Activated T-cell treated with anti-CD3 and anti-CD28 coated beads, Interleukin-2, amount 50 U/mL, for 24 hours (primary cell): ENCODE data around the gene CTU2.

Source experiments
- DNase-seq: peaks from one replicate; pipeline ENCODE4 v3.0.0-alpha.2; 2020
- H3K27ac Mint-ChIP-seq: 2 replicates; pipeline ENCODE4 v1.8.0; 2020; ENCODE audit warnings: mild to moderate bottlenecking, mixed read lengths
- H3K27me3 Mint-ChIP-seq: 2 replicates; pipeline ENCODE4 v1.8.0; 2020; ENCODE audit warnings: mixed read lengths
- H3K36me3 Mint-ChIP-seq: 2 replicates; pipeline ENCODE4 v1.8.0; 2020; ENCODE audit warnings: low read depth, mixed read lengths
- H3K4me1 Mint-ChIP-seq: 2 replicates; pipeline ENCODE4 v1.8.0; 2020; ENCODE audit warnings: low read depth, mixed read lengths
- H3K4me3 Mint-ChIP-seq: 2 replicates; pipeline ENCODE4 v1.8.0; 2020; ENCODE audit warnings: mild to moderate bottlenecking, moderate library complexity, mixed read lengths
- H3K9me3 Mint-ChIP-seq: 2 replicates; pipeline ENCODE4 v1.8.0; 2020; ENCODE audit warnings: mixed read lengths

CTU2 gene

GRCh38 chr16:88755745-88756443 is 49.6 kb downstream of the CTU2 start:
- DNase-seq = no peak
- Mint-ChIP-seq H3K36me3 (peaks cover 13% of the 10 kb centered on the region), H3K4me1 (peaks cover 23% of the 10 kb centered on the region), H3K27ac (no peak overlapping the region), H3K4me3 (no peak overlapping the region), H3K9me3 (no peaks in the 10 kb centered on the region), H3K27me3 (no peaks in the 10 kb centered on the region)

GRCh38 chr16:88758227-88758943 is 52.1 kb downstream of the CTU2 start:
- H3K4me1 Mint-ChIP-seq = peaks cover 29% of the 10 kb centered on the region
- DNase-seq = no peak
- H3K27ac Mint-ChIP-seq = peak overlapping the region; percentile 33
- H3K27me3 Mint-ChIP-seq = no peaks in the 10 kb centered on the region
- H3K4me3 Mint-ChIP-seq = no peak overlapping the region
- peaks cover 8% of the 10 kb centered on the region for H3K36me3 Mint-ChIP-seq
- H3K9me3 Mint-ChIP-seq = no peaks in the 10 kb centered on the region

GRCh38 chr16:88758944-88759244 is 52.6 kb downstream of the CTU2 start:
- Mint-ChIP-seq H3K4me3 (no peak overlapping the region), H3K4me1 (peaks cover 30% of the 10 kb centered on the region), H3K36me3 (peaks cover 11% of the 10 kb centered on the region), H3K27me3 (no peaks in the 10 kb centered on the region), H3K9me3 (no peaks in the 10 kb centered on the region), H3K27ac (peak overlapping the region; percentile 55)
- no peak for DNase-seq

- peak; percentile 53 for DNase-seq
- peaks cover 33% of the 10 kb centered on the region for H3K4me1 Mint-ChIP-seq
- H3K27ac Mint-ChIP-seq = peak overlapping the region; percentile 55
- no peak overlapping the region for H3K4me3 Mint-ChIP-seq
- H3K36me3 Mint-ChIP-seq = peaks cover 14% of the 10 kb centered on the region
- H3K27me3 Mint-ChIP-seq = no peaks in the 10 kb centered on the region
- H3K9me3 Mint-ChIP-seq = no peaks in the 10 kb centered on the region
These were observed 53.1 kb downstream of the CTU2 start for GRCh38 chr16:88759245-88759975.

GRCh38 chr16:88759976-88760350 is 53.7 kb downstream of the CTU2 start:
- Mint-ChIP-seq H3K4me3 (no peak overlapping the region), H3K27ac (no peak overlapping the region), H3K4me1 (peaks cover 33% of the 10 kb centered on the region)

GRCh38 chr16:88760424-88761142 is 54.3 kb downstream of the CTU2 start:
- DNase-seq = no peak
- no peak overlapping the region for H3K4me3 Mint-ChIP-seq
- H3K27ac Mint-ChIP-seq = no peak overlapping the region
- H3K27me3 Mint-ChIP-seq = no peaks in the 10 kb centered on the region
- H3K36me3 Mint-ChIP-seq = peaks cover 14% of the 10 kb centered on the region
- peaks cover 31% of the 10 kb centered on the region for H3K4me1 Mint-ChIP-seq
- no peaks in the 10 kb centered on the region for H3K9me3 Mint-ChIP-seq

More at GRCh38 chr16:88759976-88760350, 53.7 kb downstream of the CTU2 start:
- H3K36me3 Mint-ChIP-seq = peaks cover 14% of the 10 kb centered on the region
- no peaks in the 10 kb centered on the region for H3K27me3 Mint-ChIP-seq
- no peaks in the 10 kb centered on the region for H3K9me3 Mint-ChIP-seq
- DNase-seq = no peak

GRCh38 chr16:88761143-88761534 is 54.8 kb downstream of the CTU2 start:
- Mint-ChIP-seq H3K9me3 (no peaks in the 10 kb centered on the region), H3K4me3 (no peak overlapping the region), H3K36me3 (peaks cover 17% of the 10 kb centered on the region), H3K27me3 (no peaks in the 10 kb centered on the region), H3K27ac (no peak overlapping the region), H3K4me1 (peaks cover 35% of the 10 kb centered on the region)
- no peak for DNase-seq

GRCh38 chr16:88761830-88762229 is 55.5 kb downstream of the CTU2 start:
- Mint-ChIP-seq H3K27ac (no peak overlapping the region), H3K4me3 (no peak overlapping the region), H3K4me1 (peaks cover 41% of the 10 kb centered on the region), H3K27me3 (no peaks in the 10 kb centered on the region), H3K9me3 (no peaks in the 10 kb centered on the region), H3K36me3 (peaks cover 18% of the 10 kb centered on the region)
- no peak for DNase-seq

- Mint-ChIP-seq H3K4me1 (peaks cover 44% of the 10 kb centered on the region), H3K27ac (no peak overlapping the region), H3K4me3 (no peak overlapping the region), H3K36me3 (peaks cover 20% of the 10 kb centered on the region), H3K9me3 (no peaks in the 10 kb centered on the region), H3K27me3 (no peaks in the 10 kb centered on the region)
- no peak for DNase-seq
These were observed 56.1 kb downstream of the CTU2 start for GRCh38 chr16:88762258-88762870.

DNA sequence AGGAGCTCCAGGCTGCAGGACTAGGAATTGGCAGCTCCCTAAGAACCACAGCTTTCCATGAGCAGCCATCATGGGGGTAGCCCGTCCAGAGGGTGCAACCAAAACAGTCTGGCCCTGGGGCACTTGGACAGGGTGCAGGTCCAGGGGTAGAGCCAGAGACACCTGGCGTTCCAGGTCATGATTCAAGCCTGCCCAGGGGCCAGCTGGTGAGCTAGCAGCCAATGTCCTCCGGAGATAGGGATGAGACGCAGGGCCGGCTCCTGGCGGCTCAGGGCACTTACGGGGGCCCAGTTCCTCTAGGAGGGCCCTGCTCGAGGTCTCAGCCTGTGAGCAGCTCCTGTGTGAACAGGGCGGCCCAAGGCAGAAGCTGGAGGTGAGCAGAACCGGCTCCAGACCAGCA is 56.6 kb downstream of the CTU2 start:
- Mint-ChIP-seq H3K27ac (no peak overlapping the region), H3K4me3 (no peak overlapping the region), H3K36me3 (peaks cover 21% of the 10 kb centered on the region), H3K4me1 (peaks cover 49% of the 10 kb centered on the region), H3K27me3 (no peaks in the 10 kb centered on the region), H3K9me3 (no peaks in the 10 kb centered on the region)
- DNase-seq = no peak

GRCh38 chr16:88763502-88764053 is 57.3 kb downstream of the CTU2 start:
- Mint-ChIP-seq H3K4me1 (peaks cover 45% of the 10 kb centered on the region), H3K27ac (no peak overlapping the region), H3K4me3 (no peak overlapping the region), H3K27me3 (no peaks in the 10 kb centered on the region), H3K36me3 (peaks cover 21% of the 10 kb centered on the region), H3K9me3 (no peaks in the 10 kb centered on the region)
- DNase-seq = no peak

- H3K4me1 Mint-ChIP-seq = peaks cover 42% of the 10 kb centered on the region
- DNase-seq = no peak
- H3K27me3 Mint-ChIP-seq = no peaks in the 10 kb centered on the region
- H3K36me3 Mint-ChIP-seq = peaks cover 23% of the 10 kb centered on the region
- H3K4me3 Mint-ChIP-seq = no peak overlapping the region
- no peaks in the 10 kb centered on the region for H3K9me3 Mint-ChIP-seq
- no peak overlapping the region for H3K27ac Mint-ChIP-seq
These were observed 57.8 kb downstream of the CTU2 start for GRCh38 chr16:88764080-88764479.

GRCh38 chr16:88764913-88765349 is 58.6 kb downstream of the CTU2 start:
- Mint-ChIP-seq H3K4me3 (no peak overlapping the region), H3K9me3 (no peaks in the 10 kb centered on the region), H3K4me1 (peaks cover 43% of the 10 kb centered on the region), H3K36me3 (peaks cover 28% of the 10 kb centered on the region), H3K27me3 (no peaks in the 10 kb centered on the region), H3K27ac (peak overlapping the region; percentile 18)
- DNase-seq = no peak
